ENCODE results near the gene ACTR8.
"Not testable (repeated sequence)": the region's sequence is repeated elsewhere in the genome, so short reads cannot be mapped to it uniquely, and the experiment has no call there.

Gene ACTR8

GRCh38 chr3:53881691-53882593 is at the start of gene ACTR8:
Gene ACTR8 (minus strand): TSS chr3:53882152. CDS start chr3:53882101, 51 bp downstream.
- DNase-seq (ENCODE audit: low read depth), result peak; percentile 77

- not testable (repeated sequence) for DNase-seq (ENCODE audit: low read depth)
Measured at GRCh38 chr3:53927208-53927872, 45.4 kb upstream of the ACTR8 start.

- DNase-seq (ENCODE audit: low read depth), result no peak
Measured at GRCh38 chr3:53921296-53921695, 39.3 kb upstream of the ACTR8 start.

- DNase-seq (ENCODE audit: low read depth), result no peak
Measured at GRCh38 chr3:53919741-53920140, 37.8 kb upstream of the ACTR8 start.

GRCh38 chr3:53913401-53913800 is 31.4 kb upstream of the ACTR8 start:
- DNase-seq (ENCODE audit: low read depth), result no peak

- no peak for DNase-seq (ENCODE audit: low read depth)
Measured at GRCh38 chr3:53902711-53903110, 20.8 kb upstream of the ACTR8 start.

GRCh38 chr3:53902067-53902466 is 20.1 kb upstream of the ACTR8 start:
- DNase-seq (ENCODE audit: low read depth), result no peak

- DNase-seq (ENCODE audit: low read depth), result no peak
Measured at GRCh38 chr3:53900666-53901331, 18.8 kb upstream of the ACTR8 start.

GRCh38 chr3:53899750-53900149 is 17.8 kb upstream of the ACTR8 start:
- DNase-seq (ENCODE audit: low read depth), result no peak

GRCh38 chr3:53892286-53892637 is 10.3 kb upstream of the ACTR8 start:
- no peak for DNase-seq (ENCODE audit: low read depth)

- DNase-seq (ENCODE audit: low read depth), result peak; percentile 95
Measured at GRCh38 chr3:53891497-53892285, 9.7 kb upstream of the ACTR8 start, which contains the start of gene SELENOK. Gene SELENOK (minus strand): TSS chr3:53891859.

GRCh38 chr3:53890726-53891475 is 8.9 kb upstream of the ACTR8 start:
- DNase-seq (ENCODE audit: low read depth), result no peak

- no peak for DNase-seq (ENCODE audit: low read depth)
Measured at GRCh38 chr3:53888232-53888631, 6.3 kb upstream of the ACTR8 start.

- DNase-seq (ENCODE audit: low read depth), result no peak
Measured at GRCh38 chr3:53887446-53887845, 5.5 kb upstream of the ACTR8 start.

GRCh38 chr3:53885239-53885638 is 3.3 kb upstream of the ACTR8 start:
- no peak for DNase-seq (ENCODE audit: low read depth)

GRCh38 chr3:53884623-53885022 is 2.7 kb upstream of the ACTR8 start:
- no peak for DNase-seq (ENCODE audit: low read depth)

- no peak for DNase-seq (ENCODE audit: low read depth)
Measured at GRCh38 chr3:53883008-53883407, 1.1 kb upstream of the ACTR8 start.

- no peak for DNase-seq (ENCODE audit: low read depth)
Measured at GRCh38 chr3:53880396-53881345, 1.3 kb downstream of the ACTR8 start.

GRCh38 chr3:53865732-53866499 is 16.0 kb downstream of the ACTR8 start:
- no peak for DNase-seq (ENCODE audit: low read depth)
